Osteoblast (primary cell): ENCODE results near the gene PRR7. TPM values are rescaled to one million over a fixed set of nuclear protein-coding genes. Genes with fewer than 3 reads are reported as not detected.
"Not testable (repeated sequence)": the region's sequence is repeated elsewhere in the genome, so short reads cannot be mapped to it uniquely, and the experiment has no call there.

Experiments
- DNase-seq: peaks from one replicate; pipeline ENCODE4 v3.0.0; 2011; ENCODE audit warnings: low spot score, mixed read lengths; ENCODE audit not compliant: insufficient read length; ENCODE audit errors: missing footprints
- H2AFZ ChIP-seq: 2 replicates; pipeline ENCODE4 v1.6.0; 2011; ENCODE audit warnings: mild to moderate bottlenecking, low read length
- H3K27ac ChIP-seq: 2 replicates; pipeline ENCODE4 v1.5.1; 2011; ENCODE audit warnings: mild to moderate bottlenecking, low read depth, low read length, moderate library complexity
- H3K27me3 ChIP-seq: 2 replicates; pipeline ENCODE4 v1.6.0; 2012; ENCODE audit warnings: mild to moderate bottlenecking, control low read depth, inconsistent platforms, low read length, moderate library complexity; ENCODE audit not compliant: insufficient read depth
- H3K36me3 ChIP-seq: 2 replicates; pipeline ENCODE4 v1.5.1; 2011; ENCODE audit warnings: mild to moderate bottlenecking, low read length, control low read depth, moderate library complexity; ENCODE audit not compliant: insufficient read depth
- H3K4me1 ChIP-seq: 2 replicates; pipeline ENCODE4 v1.5.1; 2011; ENCODE audit warnings: mild to moderate bottlenecking, low read length, control low read depth, moderate library complexity; ENCODE audit not compliant: insufficient read depth
- H3K4me2 ChIP-seq: 2 replicates; pipeline ENCODE4 v1.6.0; 2011; ENCODE audit warnings: mild to moderate bottlenecking, low read length; ENCODE audit not compliant: insufficient read depth
- H3K4me3 ChIP-seq: fragments of 200-600 bp; sonication (generic); 3 replicates; pipeline ENCODE4 v1.5.1; 2012; ENCODE audit warnings: mild to moderate bottlenecking, low read length, inconsistent platforms; ENCODE audit not compliant: insufficient read depth
- H3K79me2 ChIP-seq: 2 replicates; pipeline ENCODE4 v1.6.0; 2012; ENCODE audit warnings: mild to moderate bottlenecking, low read length, control low read depth, inconsistent platforms; ENCODE audit not compliant: insufficient read depth
- H3K9me3 ChIP-seq: 2 replicates; pipeline ENCODE4 v1.5.1; 2011; ENCODE audit warnings: low read depth, low read length, control low read depth
- H4K20me1 ChIP-seq: 2 replicates; pipeline ENCODE4 v1.6.0; 2012; ENCODE audit warnings: mild to moderate bottlenecking, low read length, control low read depth; ENCODE audit not compliant: insufficient read depth
- CTCF ChIP-seq: IDR thresholded peaks from 2 replicates; pipeline ENCODE4 v1.5.1; 2011; ENCODE audit warnings: mild to moderate bottlenecking, low read depth, low read length, moderate library complexity; ENCODE audit errors: extremely low read depth
- total RNA-seq: library from RNA; depleted of rRNA; stranded (reverse); fragments of >200 nt; gene quantifications from 2 replicates; pipeline ENCODE4 v1.2.3, GENCODE V29; 2012

Gene PRR7
- total RNA-seq, 1 donor = 12.7 TPM

- peaks cover 58% of the 10 kb centered on the region for H4K20me1 ChIP-seq
- no peak overlapping the region for H3K27ac ChIP-seq
- no peaks in the 10 kb centered on the region for H3K27me3 ChIP-seq
- peaks cover 24% of the 10 kb centered on the region for H3K79me2 ChIP-seq
- H3K9me3 ChIP-seq = no peaks in the 10 kb centered on the region
- no peak overlapping the region for H3K4me3 ChIP-seq
- TF ChIP-seq CTCF = no peak
- H3K4me1 ChIP-seq = peaks cover 11% of the 10 kb centered on the region
- no peak for DNase-seq
- H2AFZ ChIP-seq = no peak overlapping the region
- H3K4me2 ChIP-seq = no peak overlapping the region
- H3K36me3 ChIP-seq = peaks cover 85% of the 10 kb centered on the region
Measured at GRCh38 chr5:177483994-177484901, 37.6 kb downstream of the PRR7 start.

GRCh38 chr5:177484902-177485549 is 38.4 kb downstream of the PRR7 start:
- Histone ChIP-seq H3K79me2 (peaks cover 29% of the 10 kb centered on the region), H2AFZ (no peak overlapping the region), H3K4me1 (peaks cover 4% of the 10 kb centered on the region), H3K27ac (no peak overlapping the region), H3K36me3 (peaks cover 87% of the 10 kb centered on the region), H4K20me1 (peaks cover 62% of the 10 kb centered on the region), H3K27me3 (no peaks in the 10 kb centered on the region), H3K4me3 (no peak overlapping the region), H3K4me2 (no peak overlapping the region), H3K9me3 (no peaks in the 10 kb centered on the region)
- no peak for TF ChIP-seq CTCF
- no peak for DNase-seq

- H3K27ac ChIP-seq, H2AFZ ChIP-seq, H3K4me2 ChIP-seq, H3K9me3 ChIP-seq, H3K4me3 ChIP-seq, H3K27me3 ChIP-seq, DNase-seq, H3K4me1 ChIP-seq: not testable (repeated sequence)
- peaks cover 66% of the 10 kb centered on the region for H4K20me1 ChIP-seq
- H3K79me2 ChIP-seq = peaks cover 36% of the 10 kb centered on the region
- peaks cover 91% of the 10 kb centered on the region for H3K36me3 ChIP-seq
Measured at GRCh38 chr5:177485753-177486152, 39.1 kb downstream of the PRR7 start.

GRCh38 chr5:177486256-177486655 is 39.6 kb downstream of the PRR7 start:
- Histone ChIP-seq H3K4me3 (no peak overlapping the region), H4K20me1 (peaks cover 71% of the 10 kb centered on the region), H3K27me3 (no peaks in the 10 kb centered on the region), H3K79me2 (peaks cover 41% of the 10 kb centered on the region), H3K9me3 (no peaks in the 10 kb centered on the region), H3K4me2 (no peak overlapping the region), H3K27ac (no peak overlapping the region), H3K4me1 (peaks cover 5% of the 10 kb centered on the region), H3K36me3 (peaks cover 96% of the 10 kb centered on the region), H2AFZ (no peak overlapping the region)
- DNase-seq = no peak
- no peak for TF ChIP-seq CTCF
